ENCODE data around the gene SLC22A1. TPM values are rescaled to one million over a fixed set of nuclear protein-coding genes. Genes with fewer than 3 reads are reported as not detected.
"Not testable (repeated sequence)": the region's sequence is repeated elsewhere in the genome, so short reads cannot be mapped to it uniquely, and the experiment has no call there.

SLC22A1 gene
- total and polyA plus RNA-seq, 8 donors: 0.53 to 2.5 (median 0.83) TPM

DNA sequence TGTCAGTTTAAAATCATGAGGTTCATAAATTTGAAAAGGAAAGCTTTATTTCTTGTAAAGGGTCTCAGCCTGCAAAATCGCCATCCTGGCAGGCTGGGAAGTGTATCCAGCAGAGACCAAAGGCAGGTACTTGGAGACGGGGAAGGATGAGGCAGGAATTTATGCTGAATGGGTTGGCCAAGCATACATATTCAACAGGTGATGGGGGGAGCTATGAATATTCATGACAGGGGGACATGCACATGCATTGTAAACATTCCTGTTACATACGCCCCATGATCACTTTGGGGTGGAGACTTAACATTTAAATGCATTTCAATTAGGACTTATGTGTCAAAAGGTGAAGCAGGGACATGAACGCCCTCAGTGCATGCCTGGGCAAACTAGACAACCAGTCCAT lies 9.8 kb upstream of the SLC22A1 start:
- Histone ChIP-seq H3K36me3 (no peaks in the 10 kb centered on the region), H3K4me3 (no peak overlapping the region), H3K27ac (no peak overlapping the region), H3K9me3 (no peaks in the 10 kb centered on the region), H3K4me1 (no peaks in the 10 kb centered on the region), H3K27me3 (no peaks in the 10 kb centered on the region)
- TF ChIP-seq, protein P1, sequence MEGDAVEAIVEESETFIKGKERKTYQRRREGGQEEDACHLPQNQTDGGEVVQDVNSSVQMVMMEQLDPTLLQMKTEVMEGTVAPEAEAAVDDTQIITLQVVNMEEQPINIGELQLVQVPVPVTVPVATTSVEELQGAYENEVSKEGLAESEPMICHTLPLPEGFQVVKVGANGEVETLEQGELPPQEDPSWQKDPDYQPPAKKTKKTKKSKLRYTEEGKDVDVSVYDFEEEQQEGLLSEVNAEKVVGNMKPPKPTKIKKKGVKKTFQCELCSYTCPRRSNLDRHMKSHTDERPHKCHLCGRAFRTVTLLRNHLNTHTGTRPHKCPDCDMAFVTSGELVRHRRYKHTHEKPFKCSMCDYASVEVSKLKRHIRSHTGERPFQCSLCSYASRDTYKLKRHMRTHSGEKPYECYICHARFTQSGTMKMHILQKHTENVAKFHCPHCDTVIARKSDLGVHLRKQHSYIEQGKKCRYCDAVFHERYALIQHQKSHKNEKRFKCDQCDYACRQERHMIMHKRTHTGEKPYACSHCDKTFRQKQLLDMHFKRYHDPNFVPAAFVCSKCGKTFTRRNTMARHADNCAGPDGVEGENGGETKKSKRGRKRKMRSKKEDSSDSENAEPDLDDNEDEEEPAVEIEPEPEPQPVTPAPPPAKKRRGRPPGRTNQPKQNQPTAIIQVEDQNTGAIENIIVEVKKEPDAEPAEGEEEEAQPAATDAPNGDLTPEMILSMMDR (IDR thresholded peaks at IDR 0.05): no peak
- 82 to 91% methylated on average over 4 of the region's 4 CpGs for WGBS, 2 donors
- FAIRE-seq (no peak), DNase-seq (no peak), ATAC-seq (no peak)
- intact Hi-C loops (cut with DNase I): no loop called here

GRCh38 chr6:160112628-160113299 lies 8.9 kb upstream of the SLC22A1 start:
- no peak for DNase-seq
- no peaks in the 10 kb centered on the region for H3K27me3 ChIP-seq
- intact Hi-C loops (cut with DNase I): no loop called here
- peak in 1 of 4 donors; percentile 15 for ATAC-seq
- TF ChIP-seq, protein P1 (IDR thresholded peaks at IDR 0.05): no peak
- H3K9me3 ChIP-seq: no peaks in the 10 kb centered on the region
- no peaks in the 10 kb centered on the region for H3K4me1 ChIP-seq
- no peak overlapping the region for H3K27ac ChIP-seq
- 89 to 97% methylated on average over 6 of the region's 6 CpGs for WGBS, 2 donors
- H3K4me3 ChIP-seq: no peak overlapping the region
- no peaks in the 10 kb centered on the region for H3K36me3 ChIP-seq
- no peak for FAIRE-seq

DNA sequence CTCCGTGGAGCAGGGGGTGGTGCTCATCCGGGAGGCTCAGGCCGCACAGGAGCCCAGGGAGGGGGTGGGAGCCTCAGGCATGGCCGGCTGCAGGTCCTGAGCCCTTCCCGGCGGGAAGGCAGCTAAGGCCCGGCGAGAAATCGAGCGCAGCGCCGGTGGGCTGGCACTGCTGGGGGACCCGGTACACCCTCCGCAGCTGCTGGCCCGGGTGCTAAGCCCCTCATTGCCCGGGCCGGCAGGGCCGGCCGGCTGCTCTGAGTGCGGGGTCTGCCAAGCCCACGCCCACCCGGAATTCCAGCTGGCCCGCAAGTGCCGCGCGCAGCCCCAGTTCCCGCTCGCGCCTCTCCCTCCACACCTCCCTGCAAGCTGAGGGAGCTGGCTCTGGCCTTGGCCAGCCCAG lies 7.1 kb upstream of the SLC22A1 start:
- ATAC-seq; H3K4me3 ChIP-seq; H3K36me3 ChIP-seq; H3K9me3 ChIP-seq; H3K27ac ChIP-seq; FAIRE-seq; intact Hi-C loops (cut with DNase I); DNase-seq; H3K27me3 ChIP-seq; H3K4me1 ChIP-seq: not testable (repeated sequence)
- WGBS, 2 donors: 92 to 95% methylated on average over 26 to 29 of the region's 29 CpGs

DNA sequence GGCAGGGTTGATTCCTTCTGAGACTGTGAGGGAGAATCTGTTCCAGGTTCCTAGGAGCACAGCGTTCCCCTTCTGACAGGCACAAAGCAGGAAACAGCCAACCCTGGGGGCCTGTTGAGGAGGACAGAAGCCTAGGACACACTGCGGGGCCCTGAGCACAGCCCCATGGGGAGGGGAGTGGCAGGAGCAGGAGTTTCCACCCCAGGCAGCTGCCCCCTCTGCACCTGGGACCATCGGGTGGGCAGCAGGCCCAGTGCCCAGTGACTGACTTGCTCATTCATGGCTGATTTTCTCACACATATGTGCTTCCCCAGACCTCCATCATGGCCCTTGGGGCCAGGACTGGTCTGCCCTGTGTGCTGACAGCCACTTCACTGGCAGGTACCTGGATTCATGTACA lies 6.2 kb upstream of the SLC22A1 start:
- ATAC-seq (no peak), DNase-seq (no peak)

GRCh38 chr6:160116411-160116810 lies 5.2 kb upstream of the SLC22A1 start:
- DNase-seq: no peak
- no peaks in the 10 kb centered on the region for H3K27me3 ChIP-seq
- no peak overlapping the region for H3K27ac ChIP-seq
- intact Hi-C loops (cut with DNase I): no loop called here
- TF ChIP-seq, protein P1 (IDR thresholded peaks at IDR 0.05): no peak
- 90 to 94% methylated on average over 2 of the region's 2 CpGs for WGBS, 2 donors
- no peaks in the 10 kb centered on the region for H3K9me3 ChIP-seq
- no peak for FAIRE-seq
- no peak overlapping the region for H3K4me3 ChIP-seq
- no peaks in the 10 kb centered on the region for H3K36me3 ChIP-seq
- no peak for ATAC-seq
- no peaks in the 10 kb centered on the region for H3K4me1 ChIP-seq

More for the DNA sequence above, 6.2 kb upstream of the SLC22A1 start:
- H3K9me3 ChIP-seq: no peaks in the 10 kb centered on the region
- no peak for FAIRE-seq
- no peak overlapping the region for H3K27ac ChIP-seq
- no peaks in the 10 kb centered on the region for H3K4me1 ChIP-seq
- intact Hi-C loops (cut with DNase I): no loop called here
- WGBS, 2 donors: 93 to 100% methylated on average over 3 of the region's 3 CpGs
- no peak overlapping the region for H3K4me3 ChIP-seq
- no peaks in the 10 kb centered on the region for H3K27me3 ChIP-seq
- TF ChIP-seq, protein P1 (IDR thresholded peaks at IDR 0.05): no peak
- no peaks in the 10 kb centered on the region for H3K36me3 ChIP-seq

All from pancreas (tissue), 10 donors.